ENCODE data around the gene ITPR2.

The ITPR2 gene

GRCh38 chr12:26847431-26847830 lies 14.4 kb upstream of the ITPR2 start:
- Histone ChIP-seq H2BK120ac (ENCODE audit: insufficient read depth, low read length, poor library complexity) (no peak overlapping the region), H3K27me3 (ENCODE audit: insufficient read depth, low read length) (no peaks in the 10 kb centered on the region), H3K4me3 (ENCODE audit: low read depth, low read length) (no peak overlapping the region), H3K23ac (ENCODE audit: low read length) (no peak overlapping the region), H3K4ac (ENCODE audit: low read depth, low read length) (no peak overlapping the region), H2BK12ac (ENCODE audit: low read length) (no peak overlapping the region), H2BK5ac (ENCODE audit: low read depth, low read length, poor library complexity) (no peak overlapping the region), H4K8ac (ENCODE audit: low read depth, low read length) (no peak overlapping the region), H3K9ac (ENCODE audit: low read length) (no peak overlapping the region), H4K91ac (ENCODE audit: low read depth, low read length) (no peak overlapping the region), H3K4me2 (ENCODE audit: low read length) (no peak overlapping the region), H3K79me1 (ENCODE audit: low read length) (peaks cover 1% of the 10 kb centered on the region), H3K27ac (ENCODE audit: low read depth, low read length) (no peak overlapping the region), H2AK5ac (ENCODE audit: low read length) (no peak overlapping the region), H3K14ac (ENCODE audit: low read length) (no peak overlapping the region), H3K4me1 (ENCODE audit: control insufficient read depth in 1 of 2, insufficient read depth in 2 of 2, low read length in 2 of 2) (peaks cover 0 to 5% of the 10 kb centered on the region in 2 experiments), H2AFZ (ENCODE audit: insufficient read depth, low read length, poor library complexity) (no peak overlapping the region), H3K18ac (ENCODE audit: low read length) (no peak overlapping the region), H3K79me2 (ENCODE audit: control insufficient read depth, insufficient read depth, low read length, poor library complexity) (no peaks in the 10 kb centered on the region), H3K9me3 (ENCODE audit: insufficient read depth, low read depth, low read length) (no peaks in the 10 kb centered on the region), H3K36me3 (ENCODE audit: control insufficient read depth in 1 of 2, insufficient read depth in 2 of 2, low read length in 2 of 2) (no peaks in the 10 kb centered on the region), H4K12ac (ENCODE audit: low read depth, low read length) (no peak overlapping the region)
- peak; percentile 87 to 94 for DNase-seq
- WGBS (ENCODE audit: extremely low coverage, insufficient coverage, insufficient read length) = no CpG with 5 or more reads among the region's 5 CpGs

- Histone ChIP-seq H3K4ac (ENCODE audit: low read depth, low read length) (no peak overlapping the region), H3K27me3 (ENCODE audit: insufficient read depth, low read length) (no peaks in the 10 kb centered on the region), H3K9ac (ENCODE audit: low read length) (no peak overlapping the region), H3K27ac (ENCODE audit: low read depth, low read length) (no peak overlapping the region), H2BK5ac (ENCODE audit: low read depth, low read length, poor library complexity) (no peak overlapping the region), H3K4me1 (ENCODE audit: control insufficient read depth in 1 of 2, insufficient read depth in 2 of 2, low read length in 2 of 2) (peaks cover 0 to 5% of the 10 kb centered on the region in 2 experiments), H3K79me1 (ENCODE audit: low read length) (peaks cover 1% of the 10 kb centered on the region), H3K9me3 (ENCODE audit: insufficient read depth, low read depth, low read length) (no peaks in the 10 kb centered on the region), H4K91ac (ENCODE audit: low read depth, low read length) (no peak overlapping the region), H3K4me2 (ENCODE audit: low read length) (no peak overlapping the region), H3K23ac (ENCODE audit: low read length) (no peak overlapping the region), H3K79me2 (ENCODE audit: control insufficient read depth, insufficient read depth, low read length, poor library complexity) (no peaks in the 10 kb centered on the region), H2AFZ (ENCODE audit: insufficient read depth, low read length, poor library complexity) (no peak overlapping the region), H2BK120ac (ENCODE audit: insufficient read depth, low read length, poor library complexity) (no peak overlapping the region), H3K36me3 (ENCODE audit: control insufficient read depth in 1 of 2, insufficient read depth in 2 of 2, low read length in 2 of 2) (no peaks in the 10 kb centered on the region), H3K18ac (ENCODE audit: low read length) (no peak overlapping the region), H4K8ac (ENCODE audit: low read depth, low read length) (no peak overlapping the region), H2BK12ac (ENCODE audit: low read length) (no peak overlapping the region), H3K4me3 (ENCODE audit: low read depth, low read length) (no peak overlapping the region), H3K14ac (ENCODE audit: low read length) (no peak overlapping the region), H4K12ac (ENCODE audit: low read depth, low read length) (no peak overlapping the region), H2AK5ac (ENCODE audit: low read length) (no peak overlapping the region)
- no CpG with 5 or more reads among the region's 5 CpGs for WGBS (ENCODE audit: extremely low coverage, insufficient coverage, insufficient read length)
- peak; percentile 61 to 90 for DNase-seq
Measured at GRCh38 chr12:26846416-26846815, 13.4 kb upstream of the ITPR2 start.

GRCh38 chr12:26845984-26846383 lies 13.0 kb upstream of the ITPR2 start:
- Histone ChIP-seq H3K79me1 (ENCODE audit: low read length) (peaks cover 1% of the 10 kb centered on the region), H3K4me3 (ENCODE audit: low read depth, low read length) (no peak overlapping the region), H3K27ac (ENCODE audit: low read depth, low read length) (peak overlapping the region; percentile 65), H2BK5ac (ENCODE audit: low read depth, low read length, poor library complexity) (no peak overlapping the region), H3K9me3 (ENCODE audit: insufficient read depth, low read depth, low read length) (no peaks in the 10 kb centered on the region), H3K9ac (ENCODE audit: low read length) (no peak overlapping the region), H3K4ac (ENCODE audit: low read depth, low read length) (no peak overlapping the region), H4K91ac (ENCODE audit: low read depth, low read length) (no peak overlapping the region), H3K14ac (ENCODE audit: low read length) (no peak overlapping the region), H3K4me1 (ENCODE audit: control insufficient read depth in 1 of 2, insufficient read depth in 2 of 2, low read length in 2 of 2) (peaks cover 0 to 7% of the 10 kb centered on the region in 2 experiments), H2AFZ (ENCODE audit: insufficient read depth, low read length, poor library complexity) (no peak overlapping the region), H2AK5ac (ENCODE audit: low read length) (no peak overlapping the region), H3K18ac (ENCODE audit: low read length) (no peak overlapping the region), H3K36me3 (ENCODE audit: control insufficient read depth in 1 of 2, insufficient read depth in 2 of 2, low read length in 2 of 2) (no peaks in the 10 kb centered on the region), H3K27me3 (ENCODE audit: insufficient read depth, low read length) (no peaks in the 10 kb centered on the region), H3K79me2 (ENCODE audit: control insufficient read depth, insufficient read depth, low read length, poor library complexity) (no peaks in the 10 kb centered on the region), H4K12ac (ENCODE audit: low read depth, low read length) (no peak overlapping the region), H4K8ac (ENCODE audit: low read depth, low read length) (no peak overlapping the region), H3K4me2 (ENCODE audit: low read length) (peak overlapping the region; percentile 52), H3K23ac (ENCODE audit: low read length) (no peak overlapping the region), H2BK12ac (ENCODE audit: low read length) (no peak overlapping the region), H2BK120ac (ENCODE audit: insufficient read depth, low read length, poor library complexity) (no peak overlapping the region)
- WGBS (ENCODE audit: extremely low coverage, insufficient coverage, insufficient read length) = no CpG with 5 or more reads among the region's 4 CpGs
- peak; percentile 89 to 99 for DNase-seq

GRCh38 chr12:26845057-26845666 lies 12.2 kb upstream of the ITPR2 start:
- H3K9ac ChIP-seq (ENCODE audit: low read length) = no peak overlapping the region

More at GRCh38 chr12:26845057-26845666, 12.2 kb upstream of the ITPR2 start:
- no peak overlapping the region for H2AK5ac ChIP-seq (ENCODE audit: low read length)
- peak; percentile 61 to 84 for DNase-seq
- H3K36me3 ChIP-seq (ENCODE audit: control insufficient read depth in 1 of 2, insufficient read depth in 2 of 2, low read length in 2 of 2) = no peaks in the 10 kb centered on the region
- peak overlapping the region; percentile 24 for H4K91ac ChIP-seq (ENCODE audit: low read depth, low read length)
- no CpG with 5 or more reads among the region's 11 CpGs for WGBS (ENCODE audit: extremely low coverage, insufficient coverage, insufficient read length)
- H2BK5ac ChIP-seq (ENCODE audit: low read depth, low read length, poor library complexity) = no peak overlapping the region
- H3K79me1 ChIP-seq (ENCODE audit: low read length) = peaks cover 1% of the 10 kb centered on the region
- no peak overlapping the region for H2BK12ac ChIP-seq (ENCODE audit: low read length)
- no peak overlapping the region for H3K4ac ChIP-seq (ENCODE audit: low read depth, low read length)
- H3K18ac ChIP-seq (ENCODE audit: low read length) = no peak overlapping the region
- no peaks in the 10 kb centered on the region for H3K79me2 ChIP-seq (ENCODE audit: control insufficient read depth, insufficient read depth, low read length, poor library complexity)
- no peak overlapping the region for H3K4me3 ChIP-seq (ENCODE audit: low read depth, low read length)
- H2AFZ ChIP-seq (ENCODE audit: insufficient read depth, low read length, poor library complexity) = no peak overlapping the region
- H3K27ac ChIP-seq (ENCODE audit: low read depth, low read length) = no peak overlapping the region
- H2BK120ac ChIP-seq (ENCODE audit: insufficient read depth, low read length, poor library complexity) = peak overlapping the region; percentile 51
- H3K27me3 ChIP-seq (ENCODE audit: insufficient read depth, low read length) = no peaks in the 10 kb centered on the region
- no peak overlapping the region for H4K12ac ChIP-seq (ENCODE audit: low read depth, low read length)
- H3K4me1 ChIP-seq (ENCODE audit: control insufficient read depth in 1 of 2, insufficient read depth in 2 of 2, low read length in 2 of 2) = peaks cover 0 to 7% of the 10 kb centered on the region in 2 experiments
- H3K23ac ChIP-seq (ENCODE audit: low read length) = no peak overlapping the region
- no peak overlapping the region for H3K14ac ChIP-seq (ENCODE audit: low read length)
- no peak overlapping the region for H4K8ac ChIP-seq (ENCODE audit: low read depth, low read length)
- H3K9me3 ChIP-seq (ENCODE audit: insufficient read depth, low read depth, low read length) = no peaks in the 10 kb centered on the region
- H3K4me2 ChIP-seq (ENCODE audit: low read length) = no peak overlapping the region

All from trophoblast cell (in vitro differentiated cells and primary cell).